Right lobe of liver (tissue), 6 donors: ENCODE measurements around the gene ANGPTL4. TPM values are rescaled to one million over a fixed set of nuclear protein-coding genes. Genes with fewer than 3 reads are reported as not detected.

ENCODE experiments used
- ATAC-seq, 4 donors: fragments of 200-7000 bp; cut with Tn5 transposase; one replicate each; pipeline ENCODE4 v1.9.1; 2020; ENCODE audit warnings: mild to moderate bottlenecking in 4 of 4, moderate library complexity in 4 of 4
- DNase-seq, 3 donors: peaks; one replicate each; pipeline ENCODE4 v3.0.0-alpha.2; 2020
- H3K27ac ChIP-seq, 3 donors: fragments of 200-600 bp; one replicate each; pipeline ENCODE4 v1.8.0; 2022
- H3K27me3 ChIP-seq, 2 donors: fragments of 200-600 bp; one replicate each; pipeline ENCODE4 v1.8.0; 2022
- H3K36me3 ChIP-seq, 4 donors: fragments of 200-600 bp; sonication (generic) in 1 of 4; one replicate each; pipeline versions ENCODE4 v1.5.1 to v1.8.0; 2017 to 2022; ENCODE audit warnings: control low read depth in 1 of 4
- H3K4me1 ChIP-seq, 4 donors: fragments of 200-600 bp; sonication (generic) in 1 of 4; one replicate each; pipeline versions ENCODE4 v1.5.1 to v1.8.0; 2017 to 2022; ENCODE audit warnings: control low read depth in 1 of 4
- H3K4me3 ChIP-seq, 3 donors: fragments of 200-600 bp; one replicate each; pipeline ENCODE4 v1.8.0; 2022
- H3K9me3 ChIP-seq, 4 donors: fragments of 200-600 bp; sonication (generic) in 1 of 4; one replicate each; pipeline versions ENCODE4 v1.5.1 to v1.8.0; 2017 to 2022; ENCODE audit warnings: control low read depth in 1 of 4
- CTCF ChIP-seq, 4 donors: fragments of 200-600 bp in 3 of 4; fragments of 450-650 bp in 1 of 4; IDR thresholded peaks; one replicate each; pipeline versions ENCODE4 v1.5.1 to v1.8.0; 2016 to 2022; ENCODE audit warnings: antibody characterized with exemption in 4 of 4, mild to moderate bottlenecking in 2 of 4
- POLR2A ChIP-seq: fragments of 450-650 bp; IDR thresholded peaks from one replicate; pipeline ENCODE4 v1.6.1; 2017; ENCODE audit warnings: antibody characterized with exemption, mild to moderate bottlenecking
- WGBS: methylation state at CpG from one replicate; pipeline ENCODE4 v1.1.6; 2018; ENCODE audit warnings: low coverage, low lambda C conversion rate; ENCODE audit not compliant: insufficient coverage; ENCODE audit errors: missing lambda C conversion rate; 5-methylcytosine and 5-hydroxymethylcytosine counted together
- intact Hi-C, 2 donors: fragments of 100-400 bp; cut with DNase I; formaldehyde crosslinking; loops; one replicate each; pipeline versions ENCODE4 v1.11.2 to v1.14.1; 2022
- microRNA-seq, 2 donors: library from miRNA; unstranded; fragments of <30 nt; microRNA quantifications; one replicate each; pipeline ENCODE4, GENCODE V29; 2019 to 2020
- small RNA-seq, 2 experiments: library from RNA; depleted of rRNA; stranded (forward); fragments of <200 nt; gene quantifications; one replicate each; pipeline ENCODE3, GENCODE V24; 2016
- total RNA-seq, 6 experiments: library from RNA; depleted of rRNA in 2 of 6; stranded (reverse); fragments of >200 nt in 2 of 6; fragmentation: NEBNext Ultra II Directional in 3 of 6; extraction: Animal tissue kit (Norgen Biotek cat#: 25700) in 3 of 6; gene quantifications; one replicate each; pipeline versions ENCODE4 v1.1.0 to v1.2.4, GENCODE V29; 2016 to 2023
- donor health status: DM: no; HTN: yes; CAD: no.
- donor health status: DM: no; HTN: no; CAD: no.
- donor health status: DM: no; HTN: no; CAD: no.
- donor health status: DM: no; HTN: yes; CAD: no.
- donor health status: DM: no; HTN: yes; CAD: no.

Gene ANGPTL4
- total RNA-seq, 6 experiments from 2014 or later, result 2.3 to 204 (median 125) TPM

GRCh38 chr19:8423817-8424223, 59.9 kb downstream of the ANGPTL4 start:
- intact Hi-C loops, result no loop called here
- peak overlapping the region; percentile 90 to 97 (median 97) for H3K27ac ChIP-seq
- peaks cover 0 to 24% (median 15%) of the 10 kb centered on the region in 4 donors for H3K4me1 ChIP-seq
- DNase-seq (peak; percentile 91 to 94 (median 93)), ATAC-seq (peak; percentile 81 to 87 (median 86))
- no peaks in the 10 kb centered on the region for H3K9me3 ChIP-seq
- H3K4me3 ChIP-seq, result no peak overlapping the region
- TF ChIP-seq POLR2A, result no peak
- TF ChIP-seq CTCF (IDR thresholded peaks at IDR 0.05), result no peak
- H3K36me3 ChIP-seq, result peaks cover 0 to 5% (median 2%) of the 10 kb centered on the region in 4 donors
- no peaks in the 10 kb centered on the region for H3K27me3 ChIP-seq
- WGBS, result 17% methylated on average over 8 of the region's 9 CpGs

Small RNAs within 50 kb of the gene (microRNA-seq; reads per million reads assigned to microRNA genes)
- 7.1 to 26.6 reads per million in 2 donors for gene MIR4999

Small RNAs within 50 kb of the gene (small RNA-seq; reads per million reads assigned to genes)
- 0 reads per million in 2 experiments for gene MIR4999

Other genes starting within 250 kb of the ANGPTL4 start
- gene FBN3, start 214.6 kb upstream of the ANGPTL4 start, total RNA-seq, result under 1 TPM in 2 of 6 experiments, not detected in 4; 0.11 to 0.37 TPM
- 10 to 100 TPM; 38.6 to 75.4 (median 58.3) TPM for gene CERS4, start 154.8 kb upstream of the ANGPTL4 start, total RNA-seq
- gene CD320, start 55.8 kb upstream of the ANGPTL4 start, total RNA-seq, result 10 to 100 TPM in 5 of 6 experiments, 1 to 10 TPM in 1; 8.8 to 43.2 (median 11.5) TPM
- 10 to 100 TPM; 20.8 to 60.5 (median 25.9) TPM for gene NDUFA7, start 42.8 kb upstream of the ANGPTL4 start, total RNA-seq
- 100 to 1,000 TPM; 147 to 669 (median 564) TPM for gene RPS28, start 42.7 kb upstream of the ANGPTL4 start, total RNA-seq
- 1 to 10 TPM; 2.9 to 6.0 (median 4.2) TPM for gene KANK3, start 20.9 kb upstream of the ANGPTL4 start, total RNA-seq
- gene RAB11B, start 26.2 kb downstream of the ANGPTL4 start, total RNA-seq, result 10 to 100 TPM; 27.2 to 58.0 (median 54.2) TPM
- gene MARCHF2, start 49.1 kb downstream of the ANGPTL4 start, total RNA-seq, result 100 to 1,000 TPM in 2 of 6 experiments, 10 to 100 TPM in 4; 22.5 to 146 (median 32.3) TPM
- gene HNRNPM, start 80.8 kb downstream of the ANGPTL4 start, total RNA-seq, result 10 to 100 TPM; 31.8 to 82.5 (median 58.6) TPM
- 1 to 10 TPM in 5 of 6 experiments, under 1 TPM in 1; 0.74 to 3.3 (median 1.5) TPM for gene PRAM1, start 138.5 kb downstream of the ANGPTL4 start, total RNA-seq
- gene ZNF414, start 150.0 kb downstream of the ANGPTL4 start, total RNA-seq, result 10 to 100 TPM in 4 of 6 experiments, 1 to 10 TPM in 2; 9.5 to 17.4 (median 11.9) TPM
- 10 to 100 TPM in 4 of 6 experiments, 1 to 10 TPM in 2; 7.9 to 21.5 (median 10.2) TPM for gene MYO1F, start 213.3 kb downstream of the ANGPTL4 start, total RNA-seq
- gene ADAMTS10, start 246.6 kb downstream of the ANGPTL4 start, total RNA-seq, result 10 to 100 TPM in 3 of 6 experiments, 1 to 10 TPM in 3; 5.0 to 12.2 (median 9.3) TPM